ENCODE results near the gene HOXB5. TPM values are rescaled to one million over a fixed set of nuclear protein-coding genes. Genes with fewer than 3 reads are reported as not detected.

The HOXB5 gene
- total and polyA plus RNA-seq, 4 donors: 1.4 to 5.9 (median 3.6) TPM; not detected in 1

- intact Hi-C loops (cut with DNase I): no loop called here
- no peaks in the 10 kb centered on the region for H3K36me3 ChIP-seq (ENCODE audit: control insufficient read depth in 1 of 2, insufficient read depth in 2 of 2, low read length in 1 of 2)
- H3K4me3 ChIP-seq (ENCODE audit: low read length in 2 of 2): no peak overlapping the region
- H3K9me3 ChIP-seq (ENCODE audit: control insufficient read depth, low read length): no peaks in the 10 kb centered on the region
- 77 to 92% methylated on average over 9 of the region's 9 CpGs for WGBS, 2 donors
- no peaks in the 10 kb centered on the region for H3K4me1 ChIP-seq (ENCODE audit: control insufficient read depth in 1 of 2, insufficient read depth in 2 of 2, low read length in 2 of 2)
- no peak overlapping the region for H3K27ac ChIP-seq (ENCODE audit: low read depth in 1 of 2, low read length in 2 of 2)
- ATAC-seq (ENCODE audit: low FRiP score) (no peak), DNase-seq (no peak)
- H3K27me3 ChIP-seq (ENCODE audit: control insufficient read depth in 1 of 2, insufficient read depth in 2 of 2, low read length in 1 of 2): no peaks in the 10 kb centered on the region
These were observed 13.5 kb upstream of the HOXB5 start for GRCh38 chr17:48606892-48607614.

DNA sequence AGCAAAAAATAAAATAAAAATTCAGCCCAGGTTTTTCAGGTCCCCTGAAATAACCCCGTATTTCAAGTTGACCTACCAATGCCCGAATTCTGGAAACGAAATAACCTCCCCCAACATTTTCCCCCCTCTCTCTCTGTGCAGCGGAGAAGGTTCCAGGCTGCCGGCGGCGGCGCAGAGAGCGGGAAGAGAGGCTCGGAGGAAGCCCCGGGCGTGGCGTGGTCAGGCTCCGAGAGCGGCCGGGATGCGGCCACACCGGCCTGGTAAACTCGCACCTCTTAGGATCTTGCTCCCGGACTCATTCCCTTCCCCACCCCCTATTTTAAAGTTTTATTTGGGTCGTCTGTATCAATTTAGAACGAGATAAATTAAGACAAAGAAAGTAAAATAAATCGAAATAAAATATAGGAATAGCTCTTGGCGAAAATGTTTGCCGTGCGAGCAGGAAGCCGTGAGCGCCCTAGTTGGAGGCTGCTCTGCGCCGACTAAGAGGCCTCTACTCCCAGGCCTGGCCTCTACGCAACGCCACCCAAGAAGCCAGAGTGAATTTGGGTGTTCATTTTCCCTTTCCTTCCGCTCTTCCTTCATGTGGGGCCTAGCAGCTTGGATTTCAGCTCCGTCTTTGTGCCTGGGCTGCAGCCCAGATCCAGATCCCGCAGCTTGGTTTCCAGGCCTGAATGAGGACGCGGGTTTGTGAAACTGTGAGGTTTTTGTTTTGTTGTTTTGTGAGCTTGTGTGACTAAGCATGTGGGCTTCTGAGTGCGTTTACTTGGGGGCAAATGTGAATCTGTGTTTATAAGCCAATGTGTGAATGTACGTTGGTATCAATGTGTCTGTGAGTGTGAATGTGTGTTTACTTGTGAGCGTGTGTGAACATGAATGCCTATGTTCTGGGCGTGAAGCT, 12.7 kb upstream of the HOXB5 start:
- DNase-seq (no peak), ATAC-seq (ENCODE audit: low FRiP score) (no peak)
- H3K4me1 ChIP-seq (ENCODE audit: control insufficient read depth in 1 of 2, insufficient read depth in 2 of 2, low read length in 2 of 2): no peaks in the 10 kb centered on the region
- H3K9me3 ChIP-seq (ENCODE audit: control insufficient read depth, low read length): no peaks in the 10 kb centered on the region
- no peak overlapping the region for H3K4me3 ChIP-seq (ENCODE audit: low read length in 2 of 2)
- no peak overlapping the region for H3K27ac ChIP-seq (ENCODE audit: low read depth in 1 of 2, low read length in 2 of 2)
- intact Hi-C loops (cut with DNase I): no loop called here
- no peaks in the 10 kb centered on the region for H3K36me3 ChIP-seq (ENCODE audit: control insufficient read depth in 1 of 2, insufficient read depth in 2 of 2, low read length in 1 of 2)
- H3K27me3 ChIP-seq (ENCODE audit: control insufficient read depth in 1 of 2, insufficient read depth in 2 of 2, low read length in 1 of 2): no peaks in the 10 kb centered on the region
- 72 to 87% methylated on average over 41 of the region's 41 CpGs for WGBS, 2 donors

GRCh38 chr17:48605409-48605919, 11.9 kb upstream of the HOXB5 start:
- Histone ChIP-seq H3K4me3 (ENCODE audit: low read length in 2 of 2) (no peak overlapping the region), H3K27me3 (ENCODE audit: control insufficient read depth in 1 of 2, insufficient read depth in 2 of 2, low read length in 1 of 2) (no peaks in the 10 kb centered on the region), H3K27ac (ENCODE audit: low read depth in 1 of 2, low read length in 2 of 2) (no peak overlapping the region), H3K9me3 (ENCODE audit: control insufficient read depth, low read length) (no peaks in the 10 kb centered on the region), H3K36me3 (ENCODE audit: control insufficient read depth in 1 of 2, insufficient read depth in 2 of 2, low read length in 1 of 2) (no peaks in the 10 kb centered on the region), H3K4me1 (ENCODE audit: control insufficient read depth in 1 of 2, insufficient read depth in 2 of 2, low read length in 2 of 2) (no peaks in the 10 kb centered on the region)
- DNase-seq (no peak), ATAC-seq (ENCODE audit: low FRiP score) (no peak)
- 58 to 75% methylated on average over 10 of the region's 10 CpGs for WGBS, 2 donors
- intact Hi-C loops (cut with DNase I): no loop called here

- DNase-seq (peak in 1 of 2 donors; percentile 83), ATAC-seq (ENCODE audit: low FRiP score) (peak; percentile 50)
- WGBS, 2 donors: 5 to 7% methylated on average over 16 of the region's 16 CpGs
- intact Hi-C loops (cut with DNase I): no loop called here
- Histone ChIP-seq H3K36me3 (ENCODE audit: control insufficient read depth in 1 of 2, insufficient read depth in 2 of 2, low read length in 1 of 2) (no peaks in the 10 kb centered on the region), H3K4me1 (ENCODE audit: control insufficient read depth in 1 of 2, insufficient read depth in 2 of 2, low read length in 2 of 2) (no peaks in the 10 kb centered on the region), H3K4me3 (ENCODE audit: low read length in 2 of 2) (peak within 1 kb of the TSS; percentile 38 to 42), H3K27ac (ENCODE audit: low read depth in 1 of 2, low read length in 2 of 2) (peak within 1 kb of the TSS in 1 of 2 donors; percentile 33), H3K27me3 (ENCODE audit: control insufficient read depth in 1 of 2, insufficient read depth in 2 of 2, low read length in 1 of 2) (no peaks in the 10 kb centered on the region), H3K9me3 (ENCODE audit: control insufficient read depth, low read length) (no peaks in the 10 kb centered on the region)
These were observed 11.3 kb upstream of the HOXB5 start, which contains the start of gene HOXB6 for GRCh38 chr17:48604770-48605329. Gene HOXB6, minus strand, starts transcription at chr17:48604986. Its CDS starts 6,836 bp downstream, at chr17:48598150.

GRCh38 chr17:48603959-48604769, 10.6 kb upstream of the HOXB5 start:
- no peaks in the 10 kb centered on the region for H3K27me3 ChIP-seq (ENCODE audit: control insufficient read depth in 1 of 2, insufficient read depth in 2 of 2, low read length in 1 of 2)
- no peaks in the 10 kb centered on the region for H3K9me3 ChIP-seq (ENCODE audit: control insufficient read depth, low read length)
- H3K27ac ChIP-seq (ENCODE audit: low read depth in 1 of 2, low read length in 2 of 2): peak overlapping the region in 1 of 2 donors; percentile 33
- no peaks in the 10 kb centered on the region for H3K36me3 ChIP-seq (ENCODE audit: control insufficient read depth in 1 of 2, insufficient read depth in 2 of 2, low read length in 1 of 2)
- peak overlapping the region; percentile 38 to 42 for H3K4me3 ChIP-seq (ENCODE audit: low read length in 2 of 2)
- 4% methylated on average over 20 to 21 of the region's 21 CpGs for WGBS, 2 donors
- DNase-seq (peak; percentile 77 to 87), ATAC-seq (ENCODE audit: low FRiP score) (peak; percentile 78)
- no peaks in the 10 kb centered on the region for H3K4me1 ChIP-seq (ENCODE audit: control insufficient read depth in 1 of 2, insufficient read depth in 2 of 2, low read length in 2 of 2)
- intact Hi-C loops (cut with DNase I): no loop called here

GRCh38 chr17:48601539-48602425, 8.2 kb upstream of the HOXB5 start:
- H3K27ac ChIP-seq (ENCODE audit: low read depth in 1 of 2, low read length in 2 of 2): no peak overlapping the region
- DNase-seq (no peak), ATAC-seq (ENCODE audit: low FRiP score) (no peak)
- 45 to 56% methylated on average over 35 of the region's 35 CpGs for WGBS, 2 donors
- no peaks in the 10 kb centered on the region for H3K4me1 ChIP-seq (ENCODE audit: control insufficient read depth in 1 of 2, insufficient read depth in 2 of 2, low read length in 2 of 2)
- H3K27me3 ChIP-seq (ENCODE audit: control insufficient read depth in 1 of 2, insufficient read depth in 2 of 2, low read length in 1 of 2): no peaks in the 10 kb centered on the region
- H3K36me3 ChIP-seq (ENCODE audit: control insufficient read depth in 1 of 2, insufficient read depth in 2 of 2, low read length in 1 of 2): no peaks in the 10 kb centered on the region
- H3K4me3 ChIP-seq (ENCODE audit: low read length in 2 of 2): no peak overlapping the region
- H3K9me3 ChIP-seq (ENCODE audit: control insufficient read depth, low read length): no peaks in the 10 kb centered on the region
- intact Hi-C loops (cut with DNase I): no loop called here

DNA sequence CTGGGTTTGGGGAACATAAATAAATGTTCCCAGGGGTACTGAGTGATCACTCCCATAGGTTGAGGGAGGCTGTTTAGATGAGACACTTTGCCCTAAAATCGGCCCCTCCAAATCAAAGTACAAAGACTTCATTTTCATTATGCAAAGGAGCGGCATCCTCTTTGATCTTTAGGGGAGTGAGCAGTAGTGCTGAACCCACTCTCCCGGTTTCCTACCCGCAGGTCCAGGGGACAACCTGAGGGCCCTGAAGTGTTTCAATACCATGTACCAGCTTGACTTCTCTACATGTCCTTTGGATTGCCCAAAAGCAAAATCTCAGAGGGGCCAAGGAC, 7.6 kb upstream of the HOXB5 start:
- no peak for ATAC-seq (ENCODE audit: low FRiP score)
- WGBS, 2 donors: 70 to 94% methylated on average over 4 of the region's 4 CpGs
- no peaks in the 10 kb centered on the region for H3K4me1 ChIP-seq (ENCODE audit: control insufficient read depth in 1 of 2, insufficient read depth in 2 of 2, low read length in 2 of 2)
- H3K27me3 ChIP-seq (ENCODE audit: control insufficient read depth in 1 of 2, insufficient read depth in 2 of 2, low read length in 1 of 2): no peaks in the 10 kb centered on the region
- no peak overlapping the region for H3K27ac ChIP-seq (ENCODE audit: low read depth in 1 of 2, low read length in 2 of 2)
- intact Hi-C loops (cut with DNase I): no loop called here
- no peak overlapping the region for H3K4me3 ChIP-seq (ENCODE audit: low read length in 2 of 2)
- DNase-seq: no peak
- H3K9me3 ChIP-seq (ENCODE audit: control insufficient read depth, low read length): no peaks in the 10 kb centered on the region
- H3K36me3 ChIP-seq (ENCODE audit: control insufficient read depth in 1 of 2, insufficient read depth in 2 of 2, low read length in 1 of 2): no peaks in the 10 kb centered on the region

All from aorta (tissue), 5 donors.